Measurements from ENCODE around the gene S100A1. TPM values are rescaled to one million over a fixed set of nuclear protein-coding genes. Genes with fewer than 3 reads are reported as not detected.

Gene S100A1
- total and polyA plus RNA-seq, 2 of the 13 experiments (the other 11 are each of a cell fraction or from before 2014, with no cell fraction given) = 120 to 251 TPM

DNA sequence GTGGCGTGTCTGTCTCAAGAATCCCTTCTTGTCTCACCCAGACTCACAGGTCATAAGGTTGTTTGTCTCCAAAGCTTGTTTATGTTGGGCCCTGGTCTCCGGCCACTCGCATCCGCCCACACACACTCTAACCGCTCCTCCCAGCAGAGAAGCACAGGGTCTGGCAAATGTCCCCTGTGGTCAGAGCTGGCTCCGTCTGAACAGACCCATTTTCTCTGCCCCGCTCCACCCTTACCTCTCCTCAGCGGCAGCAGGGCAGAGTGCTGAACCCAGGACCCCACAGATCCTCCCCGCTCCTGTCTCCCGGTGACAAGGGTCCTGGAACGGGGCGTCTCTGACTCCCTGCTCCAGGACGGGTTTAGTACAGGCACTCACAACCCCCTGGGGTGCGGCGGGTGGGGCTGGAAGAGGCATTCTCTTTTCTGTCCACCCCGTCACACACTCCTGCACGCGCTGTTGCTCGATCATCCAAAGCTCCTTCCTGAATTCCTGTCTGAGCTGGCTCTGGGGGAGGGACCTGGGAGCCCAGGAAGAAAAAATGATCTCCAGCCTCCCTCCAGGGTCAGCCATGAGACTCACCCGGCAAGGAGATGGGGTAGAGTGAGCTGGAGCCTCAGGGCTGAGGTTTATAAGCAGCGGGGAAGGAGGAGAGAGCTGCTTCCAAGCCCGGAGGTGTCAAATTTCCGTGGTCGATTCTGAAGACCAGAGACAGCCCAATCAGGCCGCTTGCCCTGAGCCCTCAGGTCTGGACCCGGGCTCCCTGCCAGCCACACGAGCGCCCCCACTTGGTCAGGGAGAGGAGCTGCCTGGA lies 1.1 kb upstream of the S100A1 start, which contains the start of gene S100A13 (continued):
- TF ChIP-seq SRY (CRISPR knock-in tag; IDR thresholded peaks at IDR 0.05) = 0 out of 2 replicates have a peak, but pooled peaks have one; percentile 24
- TF ChIP-seq ZNF768 (CRISPR knock-in tag; IDR thresholded peaks at IDR 0.05) = peak; percentile 88
- TF ChIP-seq ZNF432 (CRISPR knock-in tag; IDR thresholded peaks at IDR 0.05; ENCODE audit: borderline replicate concordance) = no peak
- TF ChIP-seq, protein P1, sequence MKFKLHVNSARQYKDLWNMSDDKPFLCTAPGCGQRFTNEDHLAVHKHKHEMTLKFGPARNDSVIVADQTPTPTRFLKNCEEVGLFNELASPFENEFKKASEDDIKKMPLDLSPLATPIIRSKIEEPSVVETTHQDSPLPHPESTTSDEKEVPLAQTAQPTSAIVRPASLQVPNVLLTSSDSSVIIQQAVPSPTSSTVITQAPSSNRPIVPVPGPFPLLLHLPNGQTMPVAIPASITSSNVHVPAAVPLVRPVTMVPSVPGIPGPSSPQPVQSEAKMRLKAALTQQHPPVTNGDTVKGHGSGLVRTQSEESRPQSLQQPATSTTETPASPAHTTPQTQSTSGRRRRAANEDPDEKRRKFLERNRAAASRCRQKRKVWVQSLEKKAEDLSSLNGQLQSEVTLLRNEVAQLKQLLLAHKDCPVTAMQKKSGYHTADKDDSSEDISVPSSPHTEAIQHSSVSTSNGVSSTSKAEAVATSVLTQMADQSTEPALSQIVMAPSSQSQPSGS (CRISPR knock-in tag; IDR thresholded peaks at IDR 0.05) = no peak
- TF ChIP-seq, protein P2, sequence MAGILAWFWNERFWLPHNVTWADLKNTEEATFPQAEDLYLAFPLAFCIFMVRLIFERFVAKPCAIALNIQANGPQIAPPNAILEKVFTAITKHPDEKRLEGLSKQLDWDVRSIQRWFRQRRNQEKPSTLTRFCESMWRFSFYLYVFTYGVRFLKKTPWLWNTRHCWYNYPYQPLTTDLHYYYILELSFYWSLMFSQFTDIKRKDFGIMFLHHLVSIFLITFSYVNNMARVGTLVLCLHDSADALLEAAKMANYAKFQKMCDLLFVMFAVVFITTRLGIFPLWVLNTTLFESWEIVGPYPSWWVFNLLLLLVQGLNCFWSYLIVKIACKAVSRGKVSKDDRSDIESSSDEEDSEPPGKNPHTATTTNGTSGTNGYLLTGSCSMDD (CRISPR knock-in tag; IDR thresholded peaks at IDR 0.05) = no peak
- TF ChIP-seq ZMYM4 (CRISPR knock-in tag; IDR thresholded peaks at IDR 0.05) = peak; percentile 79
- TF ChIP-seq ATF7 (IDR thresholded peaks at IDR 0.05) = no peak
- TF ChIP-seq ATF7 (CRISPR knock-in tag; IDR thresholded peaks at IDR 0.05) = no peak
- no peak; the same call in none of the 2 replicates for TF ChIP-seq ZNF501 (CRISPR knock-in tag; IDR thresholded peaks at IDR 0.05)
- TF ChIP-seq, protein P3, sequence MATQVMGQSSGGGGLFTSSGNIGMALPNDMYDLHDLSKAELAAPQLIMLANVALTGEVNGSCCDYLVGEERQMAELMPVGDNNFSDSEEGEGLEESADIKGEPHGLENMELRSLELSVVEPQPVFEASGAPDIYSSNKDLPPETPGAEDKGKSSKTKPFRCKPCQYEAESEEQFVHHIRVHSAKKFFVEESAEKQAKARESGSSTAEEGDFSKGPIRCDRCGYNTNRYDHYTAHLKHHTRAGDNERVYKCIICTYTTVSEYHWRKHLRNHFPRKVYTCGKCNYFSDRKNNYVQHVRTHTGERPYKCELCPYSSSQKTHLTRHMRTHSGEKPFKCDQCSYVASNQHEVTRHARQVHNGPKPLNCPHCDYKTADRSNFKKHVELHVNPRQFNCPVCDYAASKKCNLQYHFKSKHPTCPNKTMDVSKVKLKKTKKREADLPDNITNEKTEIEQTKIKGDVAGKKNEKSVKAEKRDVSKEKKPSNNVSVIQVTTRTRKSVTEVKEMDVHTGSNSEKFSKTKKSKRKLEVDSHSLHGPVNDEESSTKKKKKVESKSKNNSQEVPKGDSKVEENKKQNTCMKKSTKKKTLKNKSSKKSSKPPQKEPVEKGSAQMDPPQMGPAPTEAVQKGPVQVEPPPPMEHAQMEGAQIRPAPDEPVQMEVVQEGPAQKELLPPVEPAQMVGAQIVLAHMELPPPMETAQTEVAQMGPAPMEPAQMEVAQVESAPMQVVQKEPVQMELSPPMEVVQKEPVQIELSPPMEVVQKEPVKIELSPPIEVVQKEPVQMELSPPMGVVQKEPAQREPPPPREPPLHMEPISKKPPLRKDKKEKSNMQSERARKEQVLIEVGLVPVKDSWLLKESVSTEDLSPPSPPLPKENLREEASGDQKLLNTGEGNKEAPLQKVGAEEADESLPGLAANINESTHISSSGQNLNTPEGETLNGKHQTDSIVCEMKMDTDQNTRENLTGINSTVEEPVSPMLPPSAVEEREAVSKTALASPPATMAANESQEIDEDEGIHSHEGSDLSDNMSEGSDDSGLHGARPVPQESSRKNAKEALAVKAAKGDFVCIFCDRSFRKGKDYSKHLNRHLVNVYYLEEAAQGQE (IDR thresholded peaks at IDR 0.05; ENCODE audit: borderline replicate concordance in 1 of 2, low read depth in 1 of 2, low read length in 2 of 2) = peak in 1 of 2 experiments; percentile 21; a peak in 1 of 4 replicates
- TF ChIP-seq, protein P4, sequence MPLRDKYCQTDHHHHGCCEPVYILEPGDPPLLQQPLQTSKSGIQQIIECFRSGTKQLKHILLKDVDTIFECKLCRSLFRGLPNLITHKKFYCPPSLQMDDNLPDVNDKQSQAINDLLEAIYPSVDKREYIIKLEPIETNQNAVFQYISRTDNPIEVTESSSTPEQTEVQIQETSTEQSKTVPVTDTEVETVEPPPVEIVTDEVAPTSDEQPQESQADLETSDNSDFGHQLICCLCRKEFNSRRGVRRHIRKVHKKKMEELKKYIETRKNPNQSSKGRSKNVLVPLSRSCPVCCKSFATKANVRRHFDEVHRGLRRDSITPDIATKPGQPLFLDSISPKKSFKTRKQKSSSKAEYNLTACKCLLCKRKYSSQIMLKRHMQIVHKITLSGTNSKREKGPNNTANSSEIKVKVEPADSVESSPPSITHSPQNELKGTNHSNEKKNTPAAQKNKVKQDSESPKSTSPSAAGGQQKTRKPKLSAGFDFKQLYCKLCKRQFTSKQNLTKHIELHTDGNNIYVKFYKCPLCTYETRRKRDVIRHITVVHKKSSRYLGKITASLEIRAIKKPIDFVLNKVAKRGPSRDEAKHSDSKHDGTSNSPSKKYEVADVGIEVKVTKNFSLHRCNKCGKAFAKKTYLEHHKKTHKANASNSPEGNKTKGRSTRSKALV (CRISPR knock-in tag; IDR thresholded peaks at IDR 0.05) = no peak
- TF ChIP-seq, protein P5, sequence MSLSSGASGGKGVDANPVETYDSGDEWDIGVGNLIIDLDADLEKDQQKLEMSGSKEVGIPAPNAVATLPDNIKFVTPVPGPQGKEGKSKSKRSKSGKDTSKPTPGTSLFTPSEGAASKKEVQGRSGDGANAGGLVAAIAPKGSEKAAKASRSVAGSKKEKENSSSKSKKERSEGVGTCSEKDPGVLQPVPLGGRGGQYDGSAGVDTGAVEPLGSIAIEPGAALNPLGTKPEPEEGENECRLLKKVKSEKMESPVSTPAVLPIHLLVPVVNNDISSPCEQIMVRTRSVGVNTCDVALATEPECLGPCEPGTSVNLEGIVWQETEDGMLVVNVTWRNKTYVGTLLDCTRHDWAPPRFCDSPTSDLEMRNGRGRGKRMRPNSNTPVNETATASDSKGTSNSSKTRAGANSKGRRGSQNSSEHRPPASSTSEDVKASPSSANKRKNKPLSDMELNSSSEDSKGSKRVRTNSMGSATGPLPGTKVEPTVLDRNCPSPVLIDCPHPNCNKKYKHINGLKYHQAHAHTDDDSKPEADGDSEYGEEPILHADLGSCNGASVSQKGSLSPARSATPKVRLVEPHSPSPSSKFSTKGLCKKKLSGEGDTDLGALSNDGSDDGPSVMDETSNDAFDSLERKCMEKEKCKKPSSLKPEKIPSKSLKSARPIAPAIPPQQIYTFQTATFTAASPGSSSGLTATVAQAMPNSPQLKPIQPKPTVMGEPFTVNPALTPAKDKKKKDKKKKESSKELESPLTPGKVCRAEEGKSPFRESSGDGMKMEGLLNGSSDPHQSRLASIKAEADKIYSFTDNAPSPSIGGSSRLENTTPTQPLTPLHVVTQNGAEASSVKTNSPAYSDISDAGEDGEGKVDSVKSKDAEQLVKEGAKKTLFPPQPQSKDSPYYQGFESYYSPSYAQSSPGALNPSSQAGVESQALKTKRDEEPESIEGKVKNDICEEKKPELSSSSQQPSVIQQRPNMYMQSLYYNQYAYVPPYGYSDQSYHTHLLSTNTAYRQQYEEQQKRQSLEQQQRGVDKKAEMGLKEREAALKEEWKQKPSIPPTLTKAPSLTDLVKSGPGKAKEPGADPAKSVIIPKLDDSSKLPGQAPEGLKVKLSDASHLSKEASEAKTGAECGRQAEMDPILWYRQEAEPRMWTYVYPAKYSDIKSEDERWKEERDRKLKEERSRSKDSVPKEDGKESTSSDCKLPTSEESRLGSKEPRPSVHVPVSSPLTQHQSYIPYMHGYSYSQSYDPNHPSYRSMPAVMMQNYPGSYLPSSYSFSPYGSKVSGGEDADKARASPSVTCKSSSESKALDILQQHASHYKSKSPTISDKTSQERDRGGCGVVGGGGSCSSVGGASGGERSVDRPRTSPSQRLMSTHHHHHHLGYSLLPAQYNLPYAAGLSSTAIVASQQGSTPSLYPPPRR (CRISPR knock-in tag; IDR thresholded peaks at IDR 0.05; ENCODE audit: borderline replicate concordance) = 0 out of 2 replicates have a peak, but pooled peaks have one; percentile 12
- TF ChIP-seq SP2 (CRISPR knock-in tag; IDR thresholded peaks at IDR 0.05) = no peak
- no peak; the same call in 1 of the 2 replicates for TF ChIP-seq ZNF556 (CRISPR knock-in tag; IDR thresholded peaks at IDR 0.05; ENCODE audit: borderline replicate concordance)
